Measurements from ENCODE around the gene PIM3.

PIM3 gene

DNA sequence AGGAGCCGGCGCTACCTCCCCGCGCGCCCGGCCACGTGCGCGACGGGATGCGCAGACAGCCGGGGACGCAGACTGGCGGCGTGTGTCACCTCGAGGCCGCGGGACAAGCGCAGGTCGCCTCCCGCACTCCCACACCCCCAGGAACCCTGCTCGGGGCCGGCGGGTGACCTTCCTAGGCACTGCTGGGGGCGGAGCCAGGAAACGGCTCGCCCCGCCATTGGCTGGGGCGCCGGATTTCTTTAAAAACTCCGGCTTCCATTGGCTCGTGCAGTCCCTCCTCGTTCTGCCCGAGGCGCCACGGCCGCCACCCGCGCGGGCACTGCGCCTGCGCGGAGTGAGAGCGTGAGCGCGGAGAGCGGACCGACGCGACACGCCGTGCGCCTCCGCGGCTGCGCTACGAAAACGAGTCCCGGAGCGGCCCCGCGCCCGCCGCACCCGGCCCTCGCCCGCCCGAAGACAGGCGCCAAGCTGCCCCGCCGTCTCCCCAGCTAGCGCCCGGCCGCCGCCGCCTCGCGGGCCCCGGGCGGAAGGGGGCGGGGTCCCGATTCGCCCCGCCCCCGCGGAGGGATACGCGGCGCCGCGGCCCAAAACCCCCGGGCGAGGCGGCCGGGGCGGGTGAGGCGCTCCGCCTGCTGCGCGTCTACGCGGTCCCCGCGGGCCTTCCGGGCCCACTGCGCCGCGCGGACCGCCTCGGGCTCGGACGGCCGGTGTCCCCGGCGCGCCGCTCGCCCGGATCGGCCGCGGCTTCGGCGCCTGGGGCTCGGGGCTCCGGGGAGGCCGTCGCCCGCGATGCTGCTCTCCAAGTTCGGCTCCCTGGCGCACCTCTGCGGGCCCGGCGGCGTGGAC, at the start of gene PIM3:
Gene PIM3 (plus strand): TSS at position 614 of the 846 bp plus-strand sequence. CDS start 176 bp downstream, at position 790.
- H3K36me3 ChIP-seq (ENCODE audit: control insufficient read depth in 1 of 2, insufficient read depth in 2 of 2, low read length in 2 of 2) = peaks cover 17 to 20% of the 10 kb centered on the region in 2 donors
- no peaks in the 10 kb centered on the region for H3K9me3 ChIP-seq (ENCODE audit: control insufficient read depth in 1 of 2, low read length in 2 of 2)
- peak within 1 kb of the TSS; percentile 95 for H3K27ac ChIP-seq (ENCODE audit: low read depth, low read length)
- H3K4me1 ChIP-seq (ENCODE audit: control insufficient read depth in 1 of 2, insufficient read depth in 2 of 2, low read length in 2 of 2) = peaks cover 31 to 35% of the 10 kb centered on the region in 2 donors
- H3K9ac ChIP-seq (ENCODE audit: low read depth in 1 of 2, low read length in 2 of 2) = peak within 1 kb of the TSS; percentile 94 to 96
- peak within 1 kb of the TSS; percentile 81 to 89 for H3K4me3 ChIP-seq (ENCODE audit: low read depth in 1 of 2, low read length in 2 of 2)
- no peaks in the 10 kb centered on the region for H3K27me3 ChIP-seq (ENCODE audit: control insufficient read depth in 1 of 2, insufficient read depth in 2 of 2, low read length in 2 of 2)

DNA sequence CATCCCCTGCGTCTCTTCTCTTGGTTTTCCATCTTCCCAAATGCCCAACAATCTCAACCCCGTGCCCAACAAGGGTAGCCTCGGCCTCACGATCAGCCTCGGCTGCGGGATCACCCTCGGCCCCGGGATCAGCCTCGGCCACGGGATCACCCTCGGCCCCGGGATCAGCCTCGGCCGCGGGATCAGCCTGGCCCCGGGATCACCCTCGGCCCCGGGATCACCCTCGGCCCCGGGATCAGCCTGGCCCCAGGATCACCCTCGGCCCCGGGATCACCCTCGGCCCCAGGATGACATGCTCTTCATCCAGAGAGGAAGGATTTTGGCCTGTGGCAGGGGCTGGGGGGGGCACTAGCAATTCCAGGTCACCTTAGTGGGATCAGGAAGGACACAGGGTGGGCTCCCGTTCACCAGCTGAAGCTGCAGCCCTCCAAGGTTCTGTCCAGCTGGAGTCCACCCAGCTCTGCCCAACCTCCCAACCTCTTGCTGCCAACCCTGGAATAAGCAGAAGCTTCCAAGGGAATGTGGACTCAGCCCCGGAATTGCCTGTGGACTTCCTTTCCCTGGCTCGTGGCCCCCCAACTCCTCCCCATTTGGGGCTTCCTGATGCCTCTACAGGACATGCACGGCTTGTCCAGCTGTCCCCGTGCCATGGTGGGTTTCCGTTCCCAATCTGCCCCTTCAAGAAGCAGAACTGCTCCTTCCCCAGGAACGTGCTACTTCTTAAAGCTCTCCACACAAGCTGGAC, 48.5 kb upstream of the PIM3 start:
- H3K9me3 ChIP-seq (ENCODE audit: control insufficient read depth in 1 of 2, low read length in 2 of 2) = no peaks in the 10 kb centered on the region
- H3K36me3 ChIP-seq (ENCODE audit: control insufficient read depth in 1 of 2, insufficient read depth in 2 of 2, low read length in 2 of 2) = peaks cover 30 to 44% of the 10 kb centered on the region in 2 donors
- no peaks in the 10 kb centered on the region for H3K27me3 ChIP-seq (ENCODE audit: control insufficient read depth in 1 of 2, insufficient read depth in 2 of 2, low read length in 2 of 2)
- H3K9ac ChIP-seq (ENCODE audit: low read depth in 1 of 2, low read length in 2 of 2) = no peak overlapping the region
- H3K4me3 ChIP-seq (ENCODE audit: low read depth in 1 of 2, low read length in 2 of 2) = no peak overlapping the region
- peaks cover 0 to 4% of the 10 kb centered on the region in 2 donors for H3K4me1 ChIP-seq (ENCODE audit: control insufficient read depth in 1 of 2, insufficient read depth in 2 of 2, low read length in 2 of 2)
- H3K27ac ChIP-seq (ENCODE audit: low read depth, low read length) = no peak overlapping the region

DNA sequence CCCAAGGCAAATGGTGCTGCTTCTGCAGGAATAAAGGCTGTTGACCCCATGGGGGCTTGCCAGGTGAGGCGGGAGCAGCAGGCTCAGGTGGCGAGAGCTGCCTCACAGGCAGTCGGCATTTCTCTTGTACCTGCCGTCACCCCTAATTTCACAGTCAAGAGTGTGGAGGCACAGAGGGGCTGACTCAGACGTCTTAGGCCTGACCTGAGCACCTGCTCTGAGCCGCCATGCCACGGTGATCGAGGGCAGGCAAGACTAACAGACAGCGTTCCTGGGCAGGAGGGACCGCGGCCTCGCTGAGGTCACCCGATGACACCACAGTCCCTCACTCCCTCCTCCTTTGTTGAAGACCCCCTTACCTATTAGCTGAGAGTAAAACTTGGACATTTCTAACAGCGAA, 47.5 kb upstream of the PIM3 start:
- Histone ChIP-seq H3K27me3 (ENCODE audit: control insufficient read depth in 1 of 2, insufficient read depth in 2 of 2, low read length in 2 of 2) (no peaks in the 10 kb centered on the region), H3K27ac (ENCODE audit: low read depth, low read length) (no peak overlapping the region), H3K4me1 (ENCODE audit: control insufficient read depth in 1 of 2, insufficient read depth in 2 of 2, low read length in 2 of 2) (peaks cover 0 to 7% of the 10 kb centered on the region in 2 donors), H3K36me3 (ENCODE audit: control insufficient read depth in 1 of 2, insufficient read depth in 2 of 2, low read length in 2 of 2) (peaks cover 22 to 35% of the 10 kb centered on the region in 2 donors), H3K4me3 (ENCODE audit: low read depth in 1 of 2, low read length in 2 of 2) (no peak overlapping the region), H3K9ac (ENCODE audit: low read depth in 1 of 2, low read length in 2 of 2) (no peak overlapping the region), H3K9me3 (ENCODE audit: control insufficient read depth in 1 of 2, low read length in 2 of 2) (no peaks in the 10 kb centered on the region)

DNA sequence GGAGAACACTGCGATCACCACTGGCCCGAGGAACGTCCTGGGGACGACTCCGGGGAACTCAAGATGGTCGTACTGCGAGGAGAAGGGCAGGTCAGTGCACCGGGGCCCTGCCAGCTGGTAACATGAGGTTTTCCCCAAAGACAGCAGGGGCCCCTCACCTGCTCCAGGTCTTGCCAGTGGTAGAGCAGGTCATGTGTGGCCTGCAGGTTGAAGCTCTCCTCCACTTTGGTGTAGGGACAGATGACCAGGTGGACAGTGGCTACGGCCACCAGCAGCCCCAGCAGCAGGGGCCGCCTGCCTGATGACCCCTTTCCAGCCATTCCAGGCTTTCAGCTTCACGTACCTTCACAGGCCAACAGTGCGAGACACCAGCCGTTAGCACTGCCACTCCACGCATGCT, 47.1 kb upstream of the PIM3 start:
- Histone ChIP-seq H3K4me1 (ENCODE audit: control insufficient read depth in 1 of 2, insufficient read depth in 2 of 2, low read length in 2 of 2) (peaks cover 0 to 7% of the 10 kb centered on the region in 2 donors), H3K27ac (ENCODE audit: low read depth, low read length) (no peak overlapping the region), H3K36me3 (ENCODE audit: control insufficient read depth in 1 of 2, insufficient read depth in 2 of 2, low read length in 2 of 2) (peaks cover 21 to 30% of the 10 kb centered on the region in 2 donors), H3K27me3 (ENCODE audit: control insufficient read depth in 1 of 2, insufficient read depth in 2 of 2, low read length in 2 of 2) (no peaks in the 10 kb centered on the region), H3K4me3 (ENCODE audit: low read depth in 1 of 2, low read length in 2 of 2) (no peak overlapping the region), H3K9ac (ENCODE audit: low read depth in 1 of 2, low read length in 2 of 2) (no peak overlapping the region), H3K9me3 (ENCODE audit: control insufficient read depth in 1 of 2, low read length in 2 of 2) (no peaks in the 10 kb centered on the region)

DNA sequence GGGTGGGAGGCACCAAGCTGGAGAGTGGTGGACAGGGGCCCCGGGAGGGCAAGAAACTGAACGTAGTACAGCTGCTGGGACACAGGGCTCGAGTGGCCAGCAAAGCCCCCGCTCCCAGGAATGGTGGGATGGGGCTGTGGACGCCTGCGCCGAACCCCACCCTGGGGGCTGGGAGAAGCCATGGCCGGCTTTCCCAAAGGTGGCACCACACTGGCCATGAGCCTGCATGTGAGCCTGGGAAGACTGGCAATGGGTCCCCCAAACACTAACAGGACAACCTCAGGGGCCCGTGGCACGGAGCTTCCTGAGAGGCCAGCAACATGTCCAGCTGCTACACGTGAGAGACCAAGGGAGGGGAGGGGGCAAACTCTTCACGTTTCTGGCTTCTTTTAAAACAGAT, 46.3 kb upstream of the PIM3 start:
- Histone ChIP-seq H3K36me3 (ENCODE audit: control insufficient read depth in 1 of 2, insufficient read depth in 2 of 2, low read length in 2 of 2) (peaks cover 21 to 25% of the 10 kb centered on the region in 2 donors), H3K4me3 (ENCODE audit: low read depth in 1 of 2, low read length in 2 of 2) (no peak overlapping the region), H3K9ac (ENCODE audit: low read depth in 1 of 2, low read length in 2 of 2) (no peak overlapping the region), H3K27me3 (ENCODE audit: control insufficient read depth in 1 of 2, insufficient read depth in 2 of 2, low read length in 2 of 2) (no peaks in the 10 kb centered on the region), H3K9me3 (ENCODE audit: control insufficient read depth in 1 of 2, low read length in 2 of 2) (no peaks in the 10 kb centered on the region), H3K27ac (ENCODE audit: low read depth, low read length) (no peak overlapping the region), H3K4me1 (ENCODE audit: control insufficient read depth in 1 of 2, insufficient read depth in 2 of 2, low read length in 2 of 2) (peaks cover 5 to 10% of the 10 kb centered on the region in 2 donors)

DNA sequence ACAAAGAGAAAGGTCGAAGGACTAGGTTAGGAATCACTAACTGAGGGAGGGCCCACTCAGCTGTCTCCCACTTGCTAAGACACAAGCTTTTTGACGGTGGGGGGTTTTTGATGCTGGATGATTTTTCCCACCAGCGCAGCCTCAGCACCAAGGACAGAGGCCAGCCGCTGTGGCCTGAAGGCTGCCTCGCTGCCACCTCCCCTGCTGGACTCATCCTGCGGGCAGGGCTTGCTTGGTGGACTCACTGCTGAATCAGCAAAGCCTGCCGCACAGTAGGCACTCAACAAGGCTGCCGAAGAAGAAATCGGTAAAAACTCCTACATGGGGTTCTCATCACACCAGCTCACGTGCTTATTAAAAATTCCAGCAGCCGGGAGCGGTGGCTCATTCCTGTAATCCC, 45.0 kb upstream of the PIM3 start:
- Histone ChIP-seq H3K9me3 (ENCODE audit: control insufficient read depth in 1 of 2, low read length in 2 of 2) (no peaks in the 10 kb centered on the region), H3K4me1 (ENCODE audit: control insufficient read depth in 1 of 2, insufficient read depth in 2 of 2, low read length in 2 of 2) (peaks cover 9 to 15% of the 10 kb centered on the region in 2 donors), H3K27ac (ENCODE audit: low read depth, low read length) (no peak overlapping the region), H3K9ac (ENCODE audit: low read depth in 1 of 2, low read length in 2 of 2) (no peak overlapping the region), H3K36me3 (ENCODE audit: control insufficient read depth in 1 of 2, insufficient read depth in 2 of 2, low read length in 2 of 2) (peaks cover 19 to 32% of the 10 kb centered on the region in 2 donors), H3K27me3 (ENCODE audit: control insufficient read depth in 1 of 2, insufficient read depth in 2 of 2, low read length in 2 of 2) (no peaks in the 10 kb centered on the region), H3K4me3 (ENCODE audit: low read depth in 1 of 2, low read length in 2 of 2) (no peak overlapping the region)

DNA sequence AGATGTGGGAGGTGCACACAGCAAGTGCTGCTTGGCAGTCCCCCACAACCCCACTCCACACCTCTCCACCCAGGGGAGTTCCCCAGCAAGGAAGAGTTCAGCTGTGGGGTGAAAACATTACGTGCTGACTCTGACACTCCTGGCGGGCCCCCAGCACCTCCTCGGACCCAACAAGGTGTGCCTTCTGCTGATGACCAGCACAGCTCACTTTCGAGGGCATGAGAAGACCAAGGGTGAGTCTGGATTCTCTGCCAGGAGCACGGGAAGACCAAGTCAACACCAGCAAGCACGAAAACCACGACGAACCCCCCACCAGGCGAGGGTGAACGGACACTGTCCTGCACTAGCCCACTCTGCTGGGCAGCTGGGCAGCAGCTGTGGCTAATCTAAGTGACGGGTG, 43.7 kb upstream of the PIM3 start:
- Histone ChIP-seq H3K27me3 (ENCODE audit: control insufficient read depth in 1 of 2, insufficient read depth in 2 of 2, low read length in 2 of 2) (no peaks in the 10 kb centered on the region), H3K27ac (ENCODE audit: low read depth, low read length) (no peak overlapping the region), H3K4me1 (ENCODE audit: control insufficient read depth in 1 of 2, insufficient read depth in 2 of 2, low read length in 2 of 2) (peaks cover 9 to 15% of the 10 kb centered on the region in 2 donors), H3K9ac (ENCODE audit: low read depth in 1 of 2, low read length in 2 of 2) (peak overlapping the region in 1 of 2 donors; percentile 70), H3K4me3 (ENCODE audit: low read depth in 1 of 2, low read length in 2 of 2) (peak overlapping the region in 1 of 2 donors; percentile 82), H3K36me3 (ENCODE audit: control insufficient read depth in 1 of 2, insufficient read depth in 2 of 2, low read length in 2 of 2) (peaks cover 17 to 39% of the 10 kb centered on the region in 2 donors), H3K9me3 (ENCODE audit: control insufficient read depth in 1 of 2, low read length in 2 of 2) (no peaks in the 10 kb centered on the region)

DNA sequence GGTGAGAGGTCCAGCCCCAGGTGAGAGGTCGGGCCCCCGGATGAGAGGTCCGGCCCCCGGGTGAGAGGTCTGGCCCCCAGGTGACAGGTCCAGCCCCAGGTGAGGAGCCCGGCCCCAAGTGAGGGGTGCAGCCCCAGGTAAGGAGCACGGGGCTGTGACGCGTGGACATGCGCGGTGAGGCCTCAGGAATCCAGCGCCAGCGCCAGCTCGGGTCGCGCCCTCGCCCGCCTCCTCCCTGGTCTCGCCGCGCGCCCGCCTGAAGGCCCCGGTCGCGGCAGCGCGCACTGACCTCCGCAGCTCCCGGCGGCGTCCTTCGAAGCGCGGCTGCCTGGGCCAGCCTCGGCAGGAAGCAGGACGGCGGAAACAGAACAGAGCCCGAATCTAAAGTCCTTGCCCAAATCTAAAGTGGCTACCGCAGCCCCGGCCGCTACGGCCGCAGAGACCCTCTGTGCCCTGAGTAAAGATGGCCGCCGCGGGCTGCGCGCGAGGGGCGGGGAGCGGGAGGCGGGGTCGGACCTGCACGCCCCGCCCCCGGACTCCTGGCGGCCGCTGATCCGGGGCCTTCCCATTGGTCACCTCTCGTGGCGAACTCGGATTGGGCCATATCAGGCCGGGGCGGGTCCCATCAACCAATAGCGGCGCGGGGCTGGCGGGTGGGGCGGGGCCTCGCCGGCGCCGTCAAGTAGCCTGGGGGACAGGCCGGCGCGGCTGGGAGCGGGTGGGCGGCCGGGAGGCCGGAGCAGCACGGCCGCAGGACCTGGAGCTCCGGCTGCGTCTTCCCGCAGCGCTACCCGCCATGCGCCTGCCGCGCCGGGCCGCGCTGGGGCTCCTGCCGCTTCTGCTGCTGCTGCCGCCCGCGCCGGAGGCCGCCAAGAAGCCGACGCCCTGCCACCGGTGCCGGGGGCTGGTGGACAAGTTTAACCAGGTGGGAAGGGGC, 42.3 kb upstream of the PIM3 start, which contains the start of the genes ALG12 and CRELD2:
Gene ALG12 (minus strand): TSS at position 465 of the 937 bp plus-strand sequence. CDS start 4,673 bp downstream, outside the sequence.
Gene CRELD2 (plus strand): TSS at position 661 of the 937 bp plus-strand sequence. CDS start 136 bp downstream, at position 797.
- Histone ChIP-seq H3K36me3 (ENCODE audit: control insufficient read depth in 1 of 2, insufficient read depth in 2 of 2, low read length in 2 of 2) (peaks cover 8 to 27% of the 10 kb centered on the region in 2 donors), H3K4me1 (ENCODE audit: control insufficient read depth in 1 of 2, insufficient read depth in 2 of 2, low read length in 2 of 2) (peaks cover 9 to 15% of the 10 kb centered on the region in 2 donors), H3K9ac (ENCODE audit: low read depth in 1 of 2, low read length in 2 of 2) (peak within 1 kb of the TSS; percentile 70 to 72), H3K27ac (ENCODE audit: low read depth, low read length) (peak within 1 kb of the TSS; percentile 95), H3K4me3 (ENCODE audit: low read depth in 1 of 2, low read length in 2 of 2) (peak within 1 kb of the TSS; percentile 76 to 82), H3K27me3 (ENCODE audit: control insufficient read depth in 1 of 2, insufficient read depth in 2 of 2, low read length in 2 of 2) (no peaks in the 10 kb centered on the region), H3K9me3 (ENCODE audit: control insufficient read depth in 1 of 2, low read length in 2 of 2) (no peaks in the 10 kb centered on the region)
